Endothelial cell of umbilical vein (primary cell): ENCODE results near the gene LENEP.

Source experiments
- CTCF ChIP-seq, 2 donors: IDR thresholded peaks; 1 replicate in 1 of 2; 2 replicates in 1 of 2; pipeline ENCODE4 v1.5.1; 2011; ENCODE audit warnings: low read length in 2 of 2, mild to moderate bottlenecking in 2 of 2, moderate library complexity in 2 of 2, control low read depth in 1 of 2, inconsistent platforms in 1 of 2, low read depth in 1 of 2; ENCODE audit not compliant: insufficient read depth in 1 of 2; ENCODE audit errors: extremely low read depth in 1 of 2
- EZH2 ChIP-seq: IDR thresholded peaks from 2 replicates; pipeline ENCODE4 v1.6.1; 2012; ENCODE audit warnings: borderline replicate concordance, low read depth, mild to moderate bottlenecking, moderate library complexity, low read length, inconsistent platforms; ENCODE audit not compliant: severe bottlenecking
- FOS ChIP-seq: IDR thresholded peaks from 2 replicates; pipeline ENCODE4 v1.6.1; 2011; ENCODE audit warnings: mild to moderate bottlenecking, low read length, moderate library complexity, borderline replicate concordance; ENCODE audit not compliant: insufficient read depth
- GATA2 ChIP-seq: IDR thresholded peaks from 2 replicates; pipeline ENCODE4 v1.7.0; 2011; ENCODE audit warnings: low read depth, mild to moderate bottlenecking, moderate library complexity, mixed read lengths, low read length; ENCODE audit not compliant: insufficient read length, insufficient read depth
- JUN ChIP-seq: IDR thresholded peaks from 2 replicates; pipeline ENCODE4 v1.6.1; 2011; ENCODE audit warnings: borderline replicate concordance, low read depth; ENCODE audit not compliant: insufficient read length, insufficient read depth
- MAX ChIP-seq: IDR thresholded peaks from 2 replicates; pipeline ENCODE4 v1.6.1; 2011; ENCODE audit not compliant: insufficient read depth, insufficient read length
- MYC ChIP-seq: IDR thresholded peaks from one replicate; pipeline ENCODE4 v1.6.1; 2011; ENCODE audit warnings: mild to moderate bottlenecking, low read depth, low read length
- POLR2A ChIP-seq: IDR thresholded peaks from 2 replicates; pipeline ENCODE4 v1.6.1; 2012; ENCODE audit warnings: low read depth, mild to moderate bottlenecking, control low read depth, low read length
- POLR2AphosphoS5 ChIP-seq: IDR thresholded peaks from 2 replicates; pipeline ENCODE4 v1.6.1; 2012; ENCODE audit warnings: low read depth, mild to moderate bottlenecking, control low read depth, low read length, moderate library complexity; ENCODE audit not compliant: insufficient read depth

GRCh38 chr1:155030243-155030795 lies 36.9 kb downstream of the LENEP start:
- TF ChIP-seq CTCF (IDR thresholded peaks at IDR 0.05; ENCODE audit: extremely low read depth in 1 of 2, insufficient read depth in 1 of 2, low read depth in 1 of 2, low read length in 2 of 2): no peak
- no peak for TF ChIP-seq POLR2AphosphoS5
- no peak for TF ChIP-seq POLR2A
- TF ChIP-seq EZH2: no peak
- TF ChIP-seq MAX: no peak
- TF ChIP-seq GATA2: no peak
- no peak for TF ChIP-seq JUN
- TF ChIP-seq MYC: no peak
- no peak for TF ChIP-seq FOS
